Epithelial cell of esophagus (primary cell): ENCODE data around the gene COL18A1.

Source experiments
- DNase-seq: peaks from one replicate; pipeline ENCODE4 v3.0.0; 2010; ENCODE audit warnings: low read depth
- H3K4me3 ChIP-seq: 2 replicates; pipeline ENCODE4 v1.5.1; 2011; ENCODE audit warnings: mild to moderate bottlenecking, low read length, control low read depth
- CTCF ChIP-seq: IDR thresholded peaks from 2 replicates; pipeline ENCODE4 v1.5.1; 2011; ENCODE audit warnings: low read depth, mild to moderate bottlenecking, low read length, control low read depth, inconsistent platforms; ENCODE audit not compliant: insufficient read depth; ENCODE audit errors: missing control alignments

COL18A1 gene

GRCh38 chr21:45463871-45464270 lies 58.9 kb downstream of the COL18A1 start:
- H3K4me3 ChIP-seq: no peak overlapping the region
- DNase-seq: no peak
- no peak for TF ChIP-seq CTCF

GRCh38 chr21:45464309-45464708 lies 59.3 kb downstream of the COL18A1 start:
- TF ChIP-seq CTCF: no peak
- no peak overlapping the region for H3K4me3 ChIP-seq
- no peak for DNase-seq

- DNase-seq: no peak
- no peak for TF ChIP-seq CTCF
Measured at GRCh38 chr21:45465105-45465504, 60.1 kb downstream of the COL18A1 start.

GRCh38 chr21:45465611-45466329 lies 60.8 kb downstream of the COL18A1 start:
- no peak for TF ChIP-seq CTCF
- H3K4me3 ChIP-seq: no peak overlapping the region
- no peak for DNase-seq

More at GRCh38 chr21:45465105-45465504, 60.1 kb downstream of the COL18A1 start:
- no peak overlapping the region for H3K4me3 ChIP-seq

- no peak overlapping the region for H3K4me3 ChIP-seq
Measured at GRCh38 chr21:45466330-45467220, 61.6 kb downstream of the COL18A1 start.

GRCh38 chr21:45467221-45467779 lies 62.3 kb downstream of the COL18A1 start:
- no peak overlapping the region for H3K4me3 ChIP-seq
- TF ChIP-seq CTCF: no peak

More at GRCh38 chr21:45466330-45467220, 61.6 kb downstream of the COL18A1 start:
- TF ChIP-seq CTCF: no peak
- DNase-seq: no peak

More at GRCh38 chr21:45467221-45467779, 62.3 kb downstream of the COL18A1 start:
- peak; percentile 29 for DNase-seq
